Spleen (tissue), 11 donors: ENCODE data around the gene POSTN. TPM values are rescaled to one million over a fixed set of nuclear protein-coding genes. Genes with fewer than 3 reads are reported as not detected.
A peak's percentile ranks its signal among the peaks of the same experiment; 100 is the strongest.
"Not testable (repeated sequence)": the region's sequence is repeated elsewhere in the genome, so short reads cannot be mapped to it uniquely, and the experiment has no call there.

Experiments
- DNase-seq: peaks from one replicate; pipeline ENCODE4 v3.0.0-alpha.2; 2020
- H3K27ac ChIP-seq, 8 donors: fragments of 200-600 bp; sonication (generic) in 7 of 8; 1 replicate in 4 of 8; 2 replicates in 4 of 8; pipeline versions ENCODE4 v1.5.0 to v1.8.0; 2016 to 2021; ENCODE audit warnings: inconsistent platforms in 4 of 8, mild to moderate bottlenecking in 4 of 8, moderate library complexity in 1 of 8
- H3K27me3 ChIP-seq, 7 donors: fragments of 200-600 bp; sonication (generic) in 6 of 7; replicated peaks in 1 of 7; 1 replicate in 4 of 7; 2 replicates in 3 of 7; pipeline versions ENCODE4 v1.5.0 to v1.8.0; 2016 to 2021; ENCODE audit warnings: inconsistent platforms in 3 of 7, mild to moderate bottlenecking in 1 of 7
- H3K36me3 ChIP-seq, 6 donors: fragments of 200-600 bp; sonication (generic) in 5 of 6; 1 replicate in 4 of 6; 2 replicates in 2 of 6; pipeline versions ENCODE4 v1.5.0 to v1.8.0; 2016 to 2021; ENCODE audit warnings: inconsistent platforms in 2 of 6
- H3K4me1 ChIP-seq, 6 donors: fragments of 200-600 bp; sonication (generic) in 5 of 6; 1 replicate in 3 of 6; 2 replicates in 3 of 6; pipeline versions ENCODE4 v1.5.0 to v1.8.0; 2016 to 2021; ENCODE audit warnings: inconsistent platforms in 3 of 6
- H3K4me3 ChIP-seq, 8 donors: fragments of 200-600 bp; sonication (generic) in 7 of 8; 1 replicate in 4 of 8; 2 replicates in 4 of 8; pipeline versions ENCODE4 v1.5.0 to v1.8.0; 2016 to 2021; ENCODE audit warnings: inconsistent platforms in 4 of 8, mild to moderate bottlenecking in 4 of 8, moderate library complexity in 2 of 8
- H3K9me3 ChIP-seq, 8 donors: fragments of 200-600 bp; sonication (generic) in 7 of 8; 1 replicate in 4 of 8; 2 replicates in 4 of 8; pipeline versions ENCODE4 v1.5.0 to v1.8.0; 2016 to 2021; ENCODE audit warnings: inconsistent platforms in 4 of 8
- CTCF ChIP-seq, 11 experiments: fragments of 200-600 bp in 7 of 11; fragments of 450-650 bp in 4 of 11; sonication (generic) in 4 of 11; IDR thresholded peaks in 8 of 11; conservative IDR thresholded peaks in 3 of 11; 1 replicate in 7 of 11; 2 replicates in 4 of 11; pipeline versions ENCODE4 v1.4.0 to v1.8.0; 2016 to 2021; ENCODE audit warnings: antibody characterized with exemption in 11 of 11, inconsistent platforms in 4 of 11, mild to moderate bottlenecking in 1 of 11
- POLR2A ChIP-seq, 3 donors: fragments of 450-650 bp; IDR thresholded peaks; one replicate each; pipeline ENCODE4 v1.5.1; 2017; ENCODE audit warnings: antibody characterized with exemption in 3 of 3, mild to moderate bottlenecking in 1 of 3
- POLR2AphosphoS5 ChIP-seq, 3 donors: sonication (generic); formaldehyde crosslinking; IDR thresholded peaks; one replicate each; pipeline ENCODE4 v1.5.1; 2017; ENCODE audit warnings: antibody characterized with exemption in 3 of 3
- WGBS, 5 donors: extraction: QIAGEN DNeasy Blood & Tissue Kit in 3 of 5; methylation state at CpG; one replicate each; pipeline versions ENCODE4 v1.1.5 to v1.1.7; 2013 to 2018; 5-methylcytosine and 5-hydroxymethylcytosine counted together
- intact Hi-C: fragments of 100-400 bp; cut with DNase I; formaldehyde crosslinking; loops from one replicate; pipeline ENCODE4 v1.15.0; 2023; ENCODE audit warnings: low total_unique reads
- polyA plus RNA-seq, 3 donors: library from polyadenylated mRNA; stranded (reverse); fragments of 200-250 nt; gene quantifications; one replicate each; pipeline ENCODE4 v1.2.1, GENCODE V29; 2013
- total RNA-seq, 7 donors: library from RNA; depleted of rRNA in 3 of 7; stranded (reverse); fragments of >200 nt in 3 of 7; fragmentation: NEBNext Ultra II Directional in 4 of 7; extraction: Animal tissue kit (Norgen Biotek cat#: 25700) in 4 of 7; gene quantifications; one replicate each; pipeline versions ENCODE4 v1.1.0 to v1.2.1, GENCODE V29; 2016 to 2021
- donor health status: healthy with polysubstance abuse.
- donor health status: DM: no; HTN: no; CAD: no; lungs with moderate emphysema.
- donor health status: DM: no; HTN: no; CAD: no.
- donor health status: Bipolar disorder and iron deficiency.
- donor health status: healthy.
- donor health status: DM: no; HTN: no; CAD: no.
- donor health status: DM: yes; HTN: yes; CAD: no.

POSTN gene
- total and polyA plus RNA-seq, 10 donors, result 0.17 to 2.2 (median 0.68) TPM; not detected in 1

GRCh38 chr13:37561031-37561430, 37.5 kb downstream of the POSTN start:
- Histone ChIP-seq H3K4me3 (no peak overlapping the region), H3K4me1 (no peaks in the 10 kb centered on the region), H3K27me3 (no peaks in the 10 kb centered on the region), H3K9me3 (peaks cover 0 to 44% (median 33%) of the 10 kb centered on the region in 8 donors), H3K27ac (no peak overlapping the region), H3K36me3 (no peaks in the 10 kb centered on the region)
- no peak for DNase-seq
- intact Hi-C loops, result no loop called here
- WGBS, 5 donors, result 82 to 91% (median 87%) methylated on average over 2 of the region's 2 CpGs
- TF ChIP-seq CTCF (IDR thresholded peaks at IDR 0.05 in 8 of 11, conservative IDR thresholded peaks at IDR 0.05 in 3 of 11), result no peak
- TF ChIP-seq POLR2AphosphoS5 (IDR thresholded peaks at IDR 0.05), result no peak

- TF ChIP-seq POLR2AphosphoS5 (IDR thresholded peaks at IDR 0.05), result no peak
- no peak for DNase-seq
- no peak overlapping the region for H3K4me3 ChIP-seq
- H3K36me3 ChIP-seq, result no peaks in the 10 kb centered on the region
- H3K9me3 ChIP-seq, result peaks cover 0 to 48% (median 35%) of the 10 kb centered on the region in 8 donors
- no peaks in the 10 kb centered on the region for H3K4me1 ChIP-seq
- H3K27ac ChIP-seq, result no peak overlapping the region
- 79 to 90% (median 87%) methylated on average over 3 of the region's 3 CpGs for WGBS, 5 donors
- intact Hi-C loops, result no loop called here
- no peaks in the 10 kb centered on the region for H3K27me3 ChIP-seq
Measured at GRCh38 chr13:37560526-37560925, 38.0 kb downstream of the POSTN start.

- H3K36me3 ChIP-seq, H3K4me3 ChIP-seq, H3K27ac ChIP-seq, H3K4me1 ChIP-seq, H3K27me3 ChIP-seq, DNase-seq, intact Hi-C loops: not testable (repeated sequence)
- WGBS, 5 donors, result 73 to 90% (median 83%) methylated on average over 5 of the region's 5 CpGs
- peaks cover 0 to 58% (median 40%) of the 10 kb centered on the region in 8 donors for H3K9me3 ChIP-seq
Measured at GRCh38 chr13:37558766-37559165, 39.8 kb downstream of the POSTN start.

GRCh38 chr13:37546087-37546486, 52.5 kb downstream of the POSTN start:
- H3K4me3 ChIP-seq, result no peak overlapping the region
- no peaks in the 10 kb centered on the region for H3K4me1 ChIP-seq
- no peaks in the 10 kb centered on the region for H3K27me3 ChIP-seq
- peaks cover 0 to 36% (median 4%) of the 10 kb centered on the region in 8 donors for H3K9me3 ChIP-seq
- intact Hi-C loops, result no loop called here
- TF ChIP-seq CTCF (IDR thresholded peaks at IDR 0.05 in 8 of 11, conservative IDR thresholded peaks at IDR 0.05 in 3 of 11) (no peak), POLR2A (IDR thresholded peaks at IDR 0.05) (no peak), POLR2AphosphoS5 (IDR thresholded peaks at IDR 0.05) (no peak)
- no peak overlapping the region for H3K27ac ChIP-seq
- no peaks in the 10 kb centered on the region for H3K36me3 ChIP-seq
- DNase-seq, result peak; percentile 59
- WGBS, 5 donors, result 66 to 78% (median 71%) methylated on average over 3 of the region's 3 CpGs

GRCh38 chr13:37544995-37545394, 53.6 kb downstream of the POSTN start:
- H3K27ac ChIP-seq, result no peak overlapping the region
- H3K36me3 ChIP-seq, result no peaks in the 10 kb centered on the region
- H3K4me3 ChIP-seq, result no peak overlapping the region
- no peak for TF ChIP-seq POLR2A (IDR thresholded peaks at IDR 0.05)
- TF ChIP-seq CTCF (IDR thresholded peaks at IDR 0.05 in 8 of 11, conservative IDR thresholded peaks at IDR 0.05 in 3 of 11), result no peak
- no peak for TF ChIP-seq POLR2AphosphoS5 (IDR thresholded peaks at IDR 0.05)
- H3K27me3 ChIP-seq, result no peaks in the 10 kb centered on the region
- 90 to 97% (median 95%) methylated on average over 3 of the region's 3 CpGs for WGBS, 5 donors
- H3K4me1 ChIP-seq, result no peaks in the 10 kb centered on the region
- DNase-seq, result no peak
- intact Hi-C loops, result no loop called here
- peaks cover 0 to 32% (median 2%) of the 10 kb centered on the region in 8 donors for H3K9me3 ChIP-seq
